B cell (primary cell): ENCODE results near the gene UHRF1. TPM values are rescaled to one million over a fixed set of nuclear protein-coding genes. Genes with fewer than 3 reads are reported as not detected.

ENCODE experiments used
- ATAC-seq: fragments of 200-7000 bp; cut with Tn5 transposase; one replicate; pipeline ENCODE4 v1.10.0; 2021; ENCODE audit warnings: low read depth, mild to moderate bottlenecking, moderate number of reproducible peaks, moderate library complexity
- CTCF ChIA-PET: fragments of 350-600 bp; sonication (Branson Sonifier 250); formaldehyde crosslinking; loops from one replicate; lab custom pipeline; 2021; ENCODE audit warnings: antibody characterized with exemption, inconsistent platforms; lab: Charles Lee
- POLR2A ChIA-PET: fragments of 350-600 bp; sonication (Branson Sonifier 250); formaldehyde crosslinking; loops from one replicate; lab custom pipeline; 2021; ENCODE audit warnings: antibody characterized with exemption; lab: Charles Lee
- DNase-seq: peaks from one replicate; pipeline ENCODE4 v3.0.0; 2013
- H2AFZ ChIP-seq: 2 replicates; pipeline ENCODE4 v1.6.1; 2012; ENCODE audit warnings: mild to moderate bottlenecking, low read depth, low read length; ENCODE audit not compliant: insufficient read depth, poor library complexity, severe bottlenecking
- H3K27ac ChIP-seq, 2 donors: 1 replicate in 1 of 2; 2 replicates in 1 of 2; pipeline ENCODE4 v1.5.1; 2012 to 2013; ENCODE audit warnings: low read length in 2 of 2, mild to moderate bottlenecking in 2 of 2, moderate library complexity in 1 of 2
- H3K27me3 ChIP-seq, 4 experiments: fragments of 200-600 bp in 1 of 4; sonication (generic) in 1 of 4; replicated peaks in 1 of 4; 1 replicate in 2 of 4; 2 replicates in 2 of 4; pipeline versions ENCODE4 v1.6.1 to v1.7.0; 2013 to 2016; ENCODE audit warnings: low read length in 3 of 4, mild to moderate bottlenecking in 2 of 4, mixed read lengths in 1 of 4, moderate library complexity in 1 of 4; ENCODE audit not compliant: insufficient read depth in 4 of 4, control insufficient read depth in 3 of 4; ENCODE audit errors: control extremely low read depth in 1 of 4
- H3K36me3 ChIP-seq, 2 experiments: replicated peaks in 1 of 2; 1 replicate in 1 of 2; 2 replicates in 1 of 2; pipeline versions ENCODE4 v1.6.1 to v1.7.1; 2013; ENCODE audit warnings: low read length in 1 of 2; ENCODE audit not compliant: insufficient read depth in 2 of 2, control insufficient read depth in 1 of 2; ENCODE audit errors: control extremely low read depth in 1 of 2, extremely low read depth in 1 of 2
- H3K4me1 ChIP-seq, 2 donors: fragments of 200-600 bp in 1 of 2; sonication (generic) in 1 of 2; 1 replicate in 1 of 2; 2 replicates in 1 of 2; pipeline versions ENCODE4 v1.5.1 to v1.6.1; 2013 to 2017; ENCODE audit warnings: low read length in 2 of 2; ENCODE audit not compliant: control insufficient read depth in 2 of 2, insufficient read depth in 2 of 2
- H3K4me2 ChIP-seq: replicated peaks from 2 replicates; pipeline ENCODE3; 2012; ENCODE audit warnings: mild to moderate bottlenecking, low read depth, low read length; ENCODE audit not compliant: poor library complexity, severe bottlenecking
- H3K4me3 ChIP-seq, 5 experiments: fragments of 200-600 bp in 1 of 5; sonication (generic) in 1 of 5; 1 replicate in 3 of 5; 2 replicates in 2 of 5; pipeline versions ENCODE4 v1.5.1 to v1.7.0; 2011 to 2016; ENCODE audit warnings: low read length in 4 of 5, mild to moderate bottlenecking in 4 of 5, low read depth in 2 of 5, control low read depth in 1 of 5, moderate library complexity in 1 of 5; ENCODE audit not compliant: insufficient read depth in 1 of 5; ENCODE audit errors: control extremely low read depth in 1 of 5, extremely low read depth in 1 of 5
- H3K79me2 ChIP-seq: fragments of 200-600 bp; sonication (generic); one replicate; pipeline ENCODE4 v1.6.0; 2016; ENCODE audit warnings: low read length; ENCODE audit not compliant: control insufficient read depth, insufficient read depth
- H3K9ac ChIP-seq: fragments of 200-600 bp; sonication (generic); 2 replicates; pipeline ENCODE4 v1.6.1; 2017; ENCODE audit warnings: mild to moderate bottlenecking, low read length, moderate library complexity
- H3K9me3 ChIP-seq, 3 donors: one replicate each; pipeline versions ENCODE4 v1.6.1 to v1.7.1; 2013; ENCODE audit warnings: low read length in 2 of 3; ENCODE audit not compliant: control insufficient read depth in 2 of 3, insufficient read depth in 1 of 3; ENCODE audit errors: control extremely low read depth in 1 of 3
- H4K20me1 ChIP-seq: 2 replicates; pipeline ENCODE4 v1.6.0; 2012; ENCODE audit warnings: mild to moderate bottlenecking, low read length; ENCODE audit not compliant: insufficient read depth, control insufficient read depth, poor library complexity, severe bottlenecking
- H3K27ac Mint-ChIP-seq: one replicate; pipeline ENCODE4 v1.8.0; 2021; ENCODE audit warnings: mixed read lengths
- H3K27me3 Mint-ChIP-seq: one replicate; pipeline ENCODE4 v1.8.0; 2021; ENCODE audit warnings: mixed read lengths
- H3K4me1 Mint-ChIP-seq: one replicate; pipeline ENCODE4 v1.8.0; 2021; ENCODE audit warnings: mixed read lengths
- H3K4me3 Mint-ChIP-seq: one replicate; pipeline ENCODE4 v1.8.0; 2021; ENCODE audit warnings: mixed read lengths
- H3K9me3 Mint-ChIP-seq: one replicate; pipeline ENCODE4 v1.8.0; 2022; ENCODE audit warnings: mixed read lengths; ENCODE audit not compliant: insufficient read depth
- EZH2 ChIP-seq: IDR thresholded peaks from 2 replicates; pipeline ENCODE4 v1.6.1; 2012; ENCODE audit warnings: borderline replicate concordance, low read depth, mild to moderate bottlenecking, moderate library complexity, low read length; ENCODE audit not compliant: insufficient read depth, poor library complexity, severe bottlenecking
- WGBS: methylation state at CpG from one replicate; pipeline ENCODE4 v1.1.5; 2013; ENCODE audit warnings: missing lambda C conversion rate; ENCODE audit not compliant: insufficient coverage; 5-methylcytosine and 5-hydroxymethylcytosine counted together
- intact Hi-C: fragments of 100-400 bp; cut with micrococcal nuclease; formaldehyde crosslinking; loops from one replicate; pipeline ENCODE4 v1.10.0; 2022
- polyA plus RNA-seq: library from polyadenylated mRNA; depleted of rRNA; stranded (reverse); fragments of >200 nt; gene quantifications from 2 replicates; pipeline ENCODE4 v1.2.3, GENCODE V29; 2012
- total RNA-seq, 2 donors: library from RNA; stranded (reverse); fragments of 120-200 nt in 1 of 2; gene quantifications; 1 replicate in 1 of 2; 2 replicates in 1 of 2; pipeline versions ENCODE4 v1.2.3 to v1.2.4, GENCODE V29; 2013 to 2022
- TF ChIP-seq, protein P1 (sequence below): fragments of 200-600 bp; IDR thresholded peaks from one replicate; pipeline ENCODE4 v1.8.0; 2022; ENCODE audit warnings: antibody characterized with exemption, mild to moderate bottlenecking

Gene UHRF1
- total and polyA plus RNA-seq, 2 donors (not counting 1 experiment from before 2014, with no cell fraction given) = 0.32 to 0.55 TPM

DNA sequence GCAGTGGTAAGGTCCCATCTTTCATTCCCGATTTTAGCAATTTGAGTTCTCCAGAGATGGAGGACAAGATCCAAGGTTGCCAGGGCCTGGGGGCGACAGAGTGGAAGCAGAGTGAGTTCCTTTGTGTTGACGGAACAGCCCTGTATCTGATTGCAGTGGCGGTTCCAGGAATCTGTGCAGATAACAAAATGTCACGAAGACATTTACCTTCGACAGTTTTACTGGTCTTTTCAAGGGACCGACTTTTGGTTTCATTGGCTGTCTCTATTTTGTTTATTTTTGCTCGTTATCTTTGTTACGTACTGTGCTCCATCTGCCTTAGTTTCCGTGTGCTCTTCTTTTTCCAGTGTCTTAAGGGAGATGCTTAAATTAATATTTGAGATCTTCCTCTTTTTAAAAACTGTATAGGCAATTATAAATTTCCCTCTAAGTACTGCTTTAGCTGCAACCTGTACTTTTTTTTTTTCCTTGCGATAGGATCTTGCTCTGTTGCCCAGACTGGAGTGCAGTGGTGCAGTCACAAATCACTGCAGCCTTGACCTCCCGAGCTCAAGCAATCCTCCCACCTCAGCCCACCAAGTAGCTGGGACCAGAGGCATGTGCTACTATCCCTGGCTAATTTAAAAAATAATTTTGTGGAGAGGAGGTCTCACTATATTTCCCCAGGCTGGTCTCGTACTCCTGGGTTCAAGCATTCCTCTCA is 82.8 kb downstream of the UHRF1 start:
- peaks cover 18% of the 10 kb centered on the region for H3K4me1 Mint-ChIP-seq
- no peaks in the 10 kb centered on the region for H3K4me1 ChIP-seq
- no peaks in the 10 kb centered on the region for H3K27me3 ChIP-seq
- no peak overlapping the region for H3K9ac ChIP-seq
- H2AFZ ChIP-seq = no peak overlapping the region
- peaks cover 0 to 4% of the 10 kb centered on the region in 2 experiments for H3K36me3 ChIP-seq
- TF ChIP-seq, protein P1, sequence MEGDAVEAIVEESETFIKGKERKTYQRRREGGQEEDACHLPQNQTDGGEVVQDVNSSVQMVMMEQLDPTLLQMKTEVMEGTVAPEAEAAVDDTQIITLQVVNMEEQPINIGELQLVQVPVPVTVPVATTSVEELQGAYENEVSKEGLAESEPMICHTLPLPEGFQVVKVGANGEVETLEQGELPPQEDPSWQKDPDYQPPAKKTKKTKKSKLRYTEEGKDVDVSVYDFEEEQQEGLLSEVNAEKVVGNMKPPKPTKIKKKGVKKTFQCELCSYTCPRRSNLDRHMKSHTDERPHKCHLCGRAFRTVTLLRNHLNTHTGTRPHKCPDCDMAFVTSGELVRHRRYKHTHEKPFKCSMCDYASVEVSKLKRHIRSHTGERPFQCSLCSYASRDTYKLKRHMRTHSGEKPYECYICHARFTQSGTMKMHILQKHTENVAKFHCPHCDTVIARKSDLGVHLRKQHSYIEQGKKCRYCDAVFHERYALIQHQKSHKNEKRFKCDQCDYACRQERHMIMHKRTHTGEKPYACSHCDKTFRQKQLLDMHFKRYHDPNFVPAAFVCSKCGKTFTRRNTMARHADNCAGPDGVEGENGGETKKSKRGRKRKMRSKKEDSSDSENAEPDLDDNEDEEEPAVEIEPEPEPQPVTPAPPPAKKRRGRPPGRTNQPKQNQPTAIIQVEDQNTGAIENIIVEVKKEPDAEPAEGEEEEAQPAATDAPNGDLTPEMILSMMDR = no peak
- no peak for TF ChIP-seq EZH2
- peaks cover 87% of the 10 kb centered on the region for H3K79me2 ChIP-seq
- H3K27me3 Mint-ChIP-seq = no peaks in the 10 kb centered on the region
- H3K27ac ChIP-seq = no peak overlapping the region
- H3K4me3 Mint-ChIP-seq = no peak overlapping the region
- H3K4me3 ChIP-seq = no peak overlapping the region
- H3K9me3 ChIP-seq = peaks cover 0 to 24% (median 0%) of the 10 kb centered on the region in 3 donors
- no peak for ATAC-seq
- H4K20me1 ChIP-seq = peaks cover 69% of the 10 kb centered on the region
- CTCF ChIA-PET = no interaction called here
- POLR2A ChIA-PET = no interaction called here
- WGBS = over 99% methylated on average over 9 of the region's 13 CpGs
- no peak for DNase-seq
- no peak overlapping the region for H3K27ac Mint-ChIP-seq
- intact Hi-C loops = no loop called here
- no peaks in the 10 kb centered on the region for H3K9me3 Mint-ChIP-seq
- no peak overlapping the region for H3K4me2 ChIP-seq

GRCh38 chr19:4993683-4994082 is 84.4 kb downstream of the UHRF1 start:
- CTCF ChIA-PET = interaction anchor here (0.7 to 1.1 kb wide), 3 partner anchors 24 to 184 kb away, joined by 3 to 5 read pairs (median 4); no protein-coding TSS in a partner anchor
- Histone ChIP-seq H3K4me1 (no peaks in the 10 kb centered on the region), H3K27ac (no peak overlapping the region), H3K4me3 (no peak overlapping the region), H3K27me3 (no peaks in the 10 kb centered on the region), H3K9ac (no peak overlapping the region), H2AFZ (no peak overlapping the region), H3K36me3 (peaks cover 0 to 4% of the 10 kb centered on the region in 2 experiments), H3K9me3 (peaks cover 0 to 24% (median 0%) of the 10 kb centered on the region in 3 donors), H3K4me2 (no peak overlapping the region), H4K20me1 (peaks cover 59% of the 10 kb centered on the region), H3K79me2 (peaks cover 85% of the 10 kb centered on the region)
- no peak for DNase-seq
- intact Hi-C loops = no loop called here
- POLR2A ChIA-PET = interaction anchor here (0.6 kb wide), 1 partner anchor 832 kb away, joined by 3 read pairs; no protein-coding TSS in a partner anchor
- Mint-ChIP-seq H3K4me3 (no peak overlapping the region), H3K27me3 (no peaks in the 10 kb centered on the region), H3K27ac (no peak overlapping the region), H3K9me3 (no peaks in the 10 kb centered on the region), H3K4me1 (peaks cover 12% of the 10 kb centered on the region)
- no CpG with 5 or more reads among the region's 3 CpGs for WGBS
- TF ChIP-seq EZH2 = no peak
- TF ChIP-seq, protein P1 = no peak
- no peak for ATAC-seq
